Hepatocyte (in vitro differentiated cells): ENCODE data around the gene MYH7B. TPM values are rescaled to one million over a fixed set of nuclear protein-coding genes. Genes with fewer than 3 reads are reported as not detected.

ENCODE experiments used
- DNase-seq: peaks from one replicate; pipeline ENCODE4 v3.0.0-alpha.2; 2016; ENCODE audit warnings: low spot score
- H2AFZ ChIP-seq: fragments of 200-600 bp; sonication (generic); 2 replicates; pipeline ENCODE4 v1.6.0; 2016; ENCODE audit warnings: antibody characterized with exemption, mild to moderate bottlenecking
- H3K27ac ChIP-seq: fragments of 200-600 bp; sonication (generic); 2 replicates; pipeline ENCODE4 v1.5.1; 2016; ENCODE audit warnings: mild to moderate bottlenecking
- H3K27me3 ChIP-seq: fragments of 200-600 bp; sonication (generic); 2 replicates; pipeline ENCODE4 v1.6.1; 2016
- H3K36me3 ChIP-seq: fragments of 200-600 bp; sonication (generic); replicated peaks from 2 replicates; pipeline ENCODE4 v1.5.1; 2016; ENCODE audit warnings: low read depth; ENCODE audit not compliant: insufficient read depth
- H3K4me1 ChIP-seq: fragments of 200-600 bp; sonication (generic); 2 replicates; pipeline ENCODE4 v1.5.1; 2016; ENCODE audit warnings: mild to moderate bottlenecking, moderate library complexity; ENCODE audit not compliant: insufficient read depth
- H3K4me2 ChIP-seq: fragments of 200-600 bp; sonication (generic); 2 replicates; pipeline ENCODE4 v1.6.0; 2016
- H3K4me3 ChIP-seq: fragments of 200-600 bp; sonication (generic); 2 replicates; pipeline ENCODE4 v1.5.1; 2016; ENCODE audit warnings: mild to moderate bottlenecking
- H3K79me2 ChIP-seq: fragments of 200-600 bp; sonication (generic); 2 replicates; pipeline ENCODE4 v1.6.0; 2017; ENCODE audit warnings: mild to moderate bottlenecking
- H3K9me2 ChIP-seq: fragments of 200-600 bp; sonication (generic); replicated peaks from 2 replicates; pipeline ENCODE4 v1.6.0; 2017; ENCODE audit warnings: mild to moderate bottlenecking; ENCODE audit not compliant: insufficient read depth
- H3K9me3 ChIP-seq: fragments of 200-600 bp; sonication (generic); 2 replicates; pipeline ENCODE4 v1.5.1; 2016; ENCODE audit warnings: low read depth, mild to moderate bottlenecking
- H4K20me1 ChIP-seq: fragments of 200-600 bp; sonication (generic); 2 replicates; pipeline ENCODE4 v1.6.0; 2016; ENCODE audit warnings: mild to moderate bottlenecking; ENCODE audit not compliant: insufficient read depth, poor library complexity, severe bottlenecking
- CTCF ChIP-seq: fragments of 200-600 bp; sonication (generic); IDR thresholded peaks from 2 replicates; pipeline ENCODE4 v1.5.1; 2016; ENCODE audit warnings: antibody characterized with exemption, mild to moderate bottlenecking; ENCODE audit not compliant: poor library complexity
- EZH2 ChIP-seq: fragments of 200-600 bp; sonication (generic); IDR thresholded peaks from 2 replicates; pipeline ENCODE4 v1.6.1; 2016; ENCODE audit warnings: antibody characterized with exemption, mild to moderate bottlenecking, borderline replicate concordance
- EZH2phosphoT487 ChIP-seq: fragments of 200-600 bp; sonication (generic); IDR thresholded peaks from one replicate; pipeline ENCODE4 v1.6.1; 2018; ENCODE audit warnings: antibody characterized with exemption, mild to moderate bottlenecking, low read depth, moderate library complexity; ENCODE audit not compliant: unreplicated experiment, severe bottlenecking
- WGBS: methylation state at CpG from one replicate; pipeline ENCODE4 v1.1.6; 2016; ENCODE audit warnings: low lambda C conversion rate; ENCODE audit errors: missing lambda C conversion rate; 5-methylcytosine and 5-hydroxymethylcytosine counted together
- polyA plus RNA-seq: library from polyadenylated mRNA; unstranded; fragments of >200 nt; fragmentation: Nextera tagmentation; extraction: Ambion mirVana; gene quantifications from 2 replicates; pipeline ENCODE4 v1.2.1, GENCODE V29; 2016
- total RNA-seq: library from RNA; depleted of rRNA; stranded (reverse); fragments of >200 nt; gene quantifications from 2 replicates; pipeline ENCODE4 v1.2.3, GENCODE V29; 2014

MYH7B gene
- total and polyA plus RNA-seq, 2 experiments from 2014 or later = 0.07 to 0.42 TPM

GRCh38 chr20:34984756-34985261 lies 29.1 kb downstream of the MYH7B start:
- no peak for TF ChIP-seq CTCF
- no peak for TF ChIP-seq EZH2phosphoT487
- TF ChIP-seq EZH2 = no peak
- Histone ChIP-seq H3K27me3 (peaks cover 9% of the 10 kb centered on the region), H2AFZ (no peak overlapping the region), H3K4me3 (no peak overlapping the region), H3K4me2 (no peak overlapping the region), H3K27ac (no peak overlapping the region), H4K20me1 (no peaks in the 10 kb centered on the region), H3K36me3 (no peaks in the 10 kb centered on the region), H3K4me1 (no peaks in the 10 kb centered on the region), H3K9me2 (no peaks in the 10 kb centered on the region), H3K79me2 (no peaks in the 10 kb centered on the region), H3K9me3 (no peaks in the 10 kb centered on the region)
- no peak for DNase-seq
- 84% methylated on average over 18 of the region's 18 CpGs for WGBS

- Histone ChIP-seq H3K9me2 (no peaks in the 10 kb centered on the region), H3K36me3 (no peaks in the 10 kb centered on the region), H3K79me2 (no peaks in the 10 kb centered on the region), H3K27me3 (peaks cover 9% of the 10 kb centered on the region), H3K4me3 (no peak overlapping the region), H3K4me2 (no peak overlapping the region), H4K20me1 (no peaks in the 10 kb centered on the region), H2AFZ (no peak overlapping the region), H3K9me3 (no peaks in the 10 kb centered on the region), H3K27ac (no peak overlapping the region), H3K4me1 (no peaks in the 10 kb centered on the region)
- TF ChIP-seq CTCF (no peak), EZH2phosphoT487 (no peak), EZH2 (no peak)
- WGBS = 88% methylated on average over 24 of the region's 25 CpGs
- DNase-seq = no peak
Observed at GRCh38 chr20:34985461-34986310, 30.0 kb downstream of the MYH7B start.

GRCh38 chr20:34986311-34987287 lies 30.9 kb downstream of the MYH7B start:
- Histone ChIP-seq H3K9me2 (no peaks in the 10 kb centered on the region), H3K9me3 (no peaks in the 10 kb centered on the region), H2AFZ (no peak overlapping the region), H3K4me2 (no peak overlapping the region), H4K20me1 (no peaks in the 10 kb centered on the region), H3K36me3 (no peaks in the 10 kb centered on the region), H3K27me3 (peaks cover 9% of the 10 kb centered on the region), H3K4me3 (no peak overlapping the region), H3K4me1 (no peaks in the 10 kb centered on the region), H3K79me2 (no peaks in the 10 kb centered on the region), H3K27ac (no peak overlapping the region)
- DNase-seq = no peak
- 88% methylated on average over 24 of the region's 24 CpGs for WGBS
- TF ChIP-seq CTCF = no peak
- no peak for TF ChIP-seq EZH2
- TF ChIP-seq EZH2phosphoT487 = no peak
